Lung (tissue), 12 donors: ENCODE results near the gene PRKACB. TPM values are rescaled to one million over a fixed set of nuclear protein-coding genes. Genes with fewer than 3 reads are reported as not detected.

Experiments used
- ATAC-seq: fragments of 200-7000 bp; cut with Tn5 transposase; one replicate; pipeline ENCODE4 v1.9.1; 2020; ENCODE audit warnings: moderate number of reproducible peaks; ENCODE audit not compliant: insufficient read depth, low FRiP score
- DNase-seq, 3 donors: peaks; one replicate each; pipeline ENCODE4 v3.0.0-alpha.2; 2013 to 2017
- H3K27ac ChIP-seq, 2 donors: one replicate each; pipeline ENCODE4 v1.5.1; 2013; ENCODE audit warnings: mild to moderate bottlenecking in 2 of 2, moderate library complexity in 2 of 2, control low read depth in 1 of 2, inconsistent platforms in 1 of 2, low read depth in 1 of 2, low read length in 1 of 2
- H3K27me3 ChIP-seq, 3 donors: one replicate each; pipeline ENCODE4 v1.5.1; 2013; ENCODE audit warnings: low read length in 2 of 3; ENCODE audit not compliant: control insufficient read depth in 3 of 3, insufficient read depth in 3 of 3
- H3K36me3 ChIP-seq, 4 donors: one replicate each; pipeline ENCODE4 v1.5.1; 2013; ENCODE audit warnings: low read length in 4 of 4, mild to moderate bottlenecking in 1 of 4, moderate library complexity in 1 of 4; ENCODE audit not compliant: control insufficient read depth in 4 of 4, insufficient read depth in 4 of 4
- H3K4me1 ChIP-seq, 5 donors: one replicate each; pipeline ENCODE4 v1.5.1; 2013; ENCODE audit warnings: low read length in 5 of 5, mild to moderate bottlenecking in 2 of 5, moderate library complexity in 1 of 5; ENCODE audit not compliant: control insufficient read depth in 5 of 5, insufficient read depth in 5 of 5
- H3K4me3 ChIP-seq: one replicate; pipeline ENCODE4 v1.5.1; 2013; ENCODE audit warnings: mild to moderate bottlenecking, control low read depth, moderate library complexity
- H3K9ac ChIP-seq, 2 donors: one replicate each; pipeline ENCODE4 v1.5.1; 2013; ENCODE audit warnings: low read length in 2 of 2, control low read depth in 1 of 2; ENCODE audit not compliant: insufficient read depth in 1 of 2
- H3K9me3 ChIP-seq, 4 donors: one replicate each; pipeline ENCODE4 v1.5.1; 2013; ENCODE audit warnings: low read length in 3 of 4, mild to moderate bottlenecking in 1 of 4, moderate library complexity in 1 of 4; ENCODE audit not compliant: control insufficient read depth in 4 of 4, insufficient read depth in 3 of 4
- CTCF ChIP-seq: IDR thresholded peaks from 2 replicates; pipeline ENCODE4 v1.5.1; 2012; ENCODE audit warnings: mild to moderate bottlenecking; ENCODE audit errors: control extremely low read depth, extremely low read depth
- WGBS, 2 donors: extraction: QIAGEN DNeasy Blood & Tissue Kit; methylation state at CpG; one replicate each; pipeline ENCODE4 v1.1.7; 2013; 5-methylcytosine and 5-hydroxymethylcytosine counted together
- polyA plus RNA-seq, 2 donors: library from polyadenylated mRNA; stranded (reverse); fragments of 200-250 nt; gene quantifications; one replicate each; pipeline ENCODE4 v1.2.1, GENCODE V29; 2013
- total RNA-seq, 2 donors: library from RNA; depleted of rRNA in 1 of 2; stranded (reverse); fragments of >200 nt in 1 of 2; gene quantifications; one replicate each; pipeline ENCODE4 v1.2.1, GENCODE V29; 2014 to 2021
- donor health status: control.
- donor health status: control.
- donor health status: Bipolar disorder and iron deficiency.
- donor health status: healthy.
- donor health status: DM: yes; HTN: yes; CAD: no.

The PRKACB gene
- total and polyA plus RNA-seq, 4 donors, result 4.2 to 43.1 (median 11.4) TPM

DNA sequence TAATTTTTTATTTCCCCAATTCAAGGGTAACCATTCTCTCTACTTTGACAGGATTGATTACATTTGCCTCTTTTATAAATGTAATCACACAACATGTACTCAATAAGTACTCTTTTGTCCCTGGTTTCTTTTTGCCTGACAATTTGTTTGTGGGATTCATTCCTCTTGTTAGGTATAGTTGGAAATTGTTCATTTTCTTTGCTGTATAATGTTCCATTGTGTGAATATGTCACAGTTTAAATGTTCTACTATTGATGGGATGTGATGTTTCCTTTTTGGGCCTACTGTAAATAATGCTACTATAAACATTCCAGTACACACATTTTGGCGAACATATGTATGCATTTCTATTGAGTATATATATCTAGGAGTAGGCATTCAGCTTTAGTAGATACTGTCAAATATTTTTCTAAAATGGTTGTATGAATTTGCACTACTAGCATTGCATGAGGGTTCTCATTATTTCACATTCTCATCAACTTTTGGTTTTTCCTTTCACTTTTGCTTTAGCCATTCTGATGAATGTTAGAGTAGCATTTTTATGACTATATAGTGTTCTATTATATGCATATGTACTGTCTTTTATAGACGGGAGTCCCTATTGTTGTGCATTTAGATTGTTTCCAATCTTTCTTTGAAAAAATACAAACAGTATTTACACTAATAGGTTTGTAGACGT, 35.0 kb upstream of the PRKACB start:
- Histone ChIP-seq H3K27ac (no peak overlapping the region), H3K9ac (no peak overlapping the region), H3K27me3 (no peaks in the 10 kb centered on the region), H3K36me3 (peaks cover 0 to 5% (median 0%) of the 10 kb centered on the region in 4 donors), H3K4me1 (no peaks in the 10 kb centered on the region), H3K4me3 (no peak overlapping the region), H3K9me3 (peaks cover 0 to 5% (median 2%) of the 10 kb centered on the region in 4 donors)
- no peak for DNase-seq
- no peak for TF ChIP-seq CTCF
- 90 to 93% methylated on average over 3 of the region's 3 CpGs for WGBS, 2 donors
- no peak for ATAC-seq

- H3K9me3 ChIP-seq, result peaks cover 0 to 5% (median 2%) of the 10 kb centered on the region in 4 donors
- H3K36me3 ChIP-seq, result peaks cover 0 to 5% (median 0%) of the 10 kb centered on the region in 4 donors
- no peak overlapping the region for H3K4me3 ChIP-seq
- no peak for ATAC-seq
- WGBS, 2 donors, result 76 to 83% methylated on average over 1 of the region's 1 CpG
- no peaks in the 10 kb centered on the region for H3K4me1 ChIP-seq
- no peak overlapping the region for H3K27ac ChIP-seq
- no peaks in the 10 kb centered on the region for H3K27me3 ChIP-seq
- no peak for DNase-seq
- no peak for TF ChIP-seq CTCF
- H3K9ac ChIP-seq, result no peak overlapping the region
These were observed 33.4 kb upstream of the PRKACB start for GRCh38 chr1:84110629-84111028.

- Histone ChIP-seq H3K36me3 (no peaks in the 10 kb centered on the region), H3K4me1 (no peaks in the 10 kb centered on the region), H3K9ac (no peak overlapping the region), H3K4me3 (no peak overlapping the region), H3K27me3 (no peaks in the 10 kb centered on the region), H3K9me3 (peaks cover 0 to 1% (median 0%) of the 10 kb centered on the region in 4 donors), H3K27ac (no peak overlapping the region)
- DNase-seq (no peak), ATAC-seq (no peak)
- TF ChIP-seq CTCF, result no peak
- 26 to 56% methylated on average over 2 of the region's 2 CpGs for WGBS, 2 donors
These were observed 27.5 kb upstream of the PRKACB start for GRCh38 chr1:84116558-84116957.

GRCh38 chr1:84117868-84118267, 26.2 kb upstream of the PRKACB start:
- TF ChIP-seq CTCF, result no peak
- DNase-seq, result no peak
- ATAC-seq, result no peak
- Histone ChIP-seq H3K4me1 (no peaks in the 10 kb centered on the region), H3K9ac (no peak overlapping the region), H3K27me3 (no peaks in the 10 kb centered on the region), H3K9me3 (peaks cover 0 to 1% (median 0%) of the 10 kb centered on the region in 4 donors), H3K36me3 (no peaks in the 10 kb centered on the region), H3K4me3 (peak overlapping the region; percentile 21), H3K27ac (no peak overlapping the region)
- WGBS, 2 donors, result 90 to 95% methylated on average over 1 of the region's 1 CpG
